Measurements from ENCODE around the gene RALGPS2. TPM values are rescaled to one million over a fixed set of nuclear protein-coding genes. Genes with fewer than 3 reads are reported as not detected.

The RALGPS2 gene
- total RNA-seq, 1 donor from 2014 or later: 64.8 TPM

- FAIRE-seq (no peak), DNase-seq (ENCODE audit: low spot score in 2 of 2) (no peak)
These were observed 124.9 kb downstream of the RALGPS2 start for GRCh38 chr1:178849918-178850317.

- DNase-seq (ENCODE audit: low spot score in 2 of 2) (no peak), FAIRE-seq (no peak)
These were observed 132.1 kb downstream of the RALGPS2 start for GRCh38 chr1:178857126-178857525.

GRCh38 chr1:178862416-178862815 lies 137.4 kb downstream of the RALGPS2 start:
- DNase-seq (ENCODE audit: low spot score in 2 of 2) (no peak), FAIRE-seq (no peak)

- no peak for FAIRE-seq
- no peak for DNase-seq (ENCODE audit: low spot score in 2 of 2)
These were observed 137.8 kb downstream of the RALGPS2 start for GRCh38 chr1:178862864-178863263.

GRCh38 chr1:178864326-178864725 lies 139.3 kb downstream of the RALGPS2 start:
- FAIRE-seq (no peak), DNase-seq (ENCODE audit: low spot score in 2 of 2) (no peak)

GRCh38 chr1:178867670-178868069 lies 142.6 kb downstream of the RALGPS2 start:
- FAIRE-seq (no peak), DNase-seq (ENCODE audit: low spot score in 2 of 2) (no peak)

GRCh38 chr1:178868706-178869105 lies 143.7 kb downstream of the RALGPS2 start:
- no peak for DNase-seq (ENCODE audit: low spot score in 2 of 2)
- no peak for FAIRE-seq

GRCh38 chr1:178869119-178869697 lies 144.2 kb downstream of the RALGPS2 start:
- DNase-seq (ENCODE audit: low spot score in 2 of 2) (no peak), FAIRE-seq (no peak)

GRCh38 chr1:178870221-178870620 lies 145.2 kb downstream of the RALGPS2 start:
- no peak for DNase-seq (ENCODE audit: low spot score in 2 of 2)
- FAIRE-seq: no peak

- no peak for FAIRE-seq
- DNase-seq (ENCODE audit: low spot score in 2 of 2): no peak
These were observed 145.9 kb downstream of the RALGPS2 start, which contains the start of gene ANGPTL1 for GRCh38 chr1:178870944-178871343. Gene ANGPTL1, minus strand, starts transcription at chr1:178871077. Its CDS starts 5,301 bp downstream, at chr1:178865776.

GRCh38 chr1:178871551-178872320 lies 146.7 kb downstream of the RALGPS2 start:
- no peak for DNase-seq (ENCODE audit: low spot score in 2 of 2)
- no peak for FAIRE-seq

GRCh38 chr1:178874966-178875365 lies 149.9 kb downstream of the RALGPS2 start:
- DNase-seq (ENCODE audit: low spot score in 2 of 2) (no peak), FAIRE-seq (no peak)

GRCh38 chr1:178875936-178876335 lies 150.9 kb downstream of the RALGPS2 start:
- FAIRE-seq: no peak
- DNase-seq (ENCODE audit: low spot score in 2 of 2): no peak

- no peak for DNase-seq (ENCODE audit: low spot score in 2 of 2)
- no peak for FAIRE-seq
These were observed 152.9 kb downstream of the RALGPS2 start for GRCh38 chr1:178877896-178878295.

- DNase-seq (ENCODE audit: low spot score in 2 of 2) (no peak), FAIRE-seq (no peak)
These were observed 156.9 kb downstream of the RALGPS2 start for GRCh38 chr1:178881950-178882349.

GRCh38 chr1:178885869-178886268 lies 160.8 kb downstream of the RALGPS2 start:
- FAIRE-seq: no peak

GRCh38 chr1:178886551-178886950 lies 161.5 kb downstream of the RALGPS2 start:
- no peak for FAIRE-seq
- DNase-seq (ENCODE audit: low spot score in 2 of 2): no peak

More at GRCh38 chr1:178885869-178886268, 160.8 kb downstream of the RALGPS2 start:
- no peak for DNase-seq (ENCODE audit: low spot score in 2 of 2)

GRCh38 chr1:178895928-178896327 lies 170.9 kb downstream of the RALGPS2 start:
- DNase-seq (ENCODE audit: low spot score in 2 of 2) (no peak), FAIRE-seq (no peak)

- no peak for FAIRE-seq
- no peak for DNase-seq (ENCODE audit: low spot score in 2 of 2)
These were observed 173.4 kb downstream of the RALGPS2 start for GRCh38 chr1:178898401-178898800.

GRCh38 chr1:178899402-178899801 lies 174.4 kb downstream of the RALGPS2 start:
- no peak for DNase-seq (ENCODE audit: low spot score in 2 of 2)
- no peak for FAIRE-seq

- no peak for DNase-seq (ENCODE audit: low spot score in 2 of 2)
- no peak for FAIRE-seq
These were observed 176.6 kb downstream of the RALGPS2 start for GRCh38 chr1:178901482-178902125.

Measured in frontal cortex (tissue), 4 donors.